GM12878 (cell line): Measurements from ENCODE around the gene NDEL1. TPM values are rescaled to one million over a fixed set of nuclear protein-coding genes. Genes with fewer than 3 reads are reported as not detected.

Experiments
- ATAC-seq: fragments of 200-7000 bp; cut with Tn5 transposase; 3 replicates; pipeline ENCODE4 v1.9.1; 2020; ENCODE audit warnings: mild to moderate bottlenecking, moderate library complexity
- BruUV-seq: library from RNA; stranded (reverse); fragments of 400-500 nt; replicated peaks from 2 replicates; lab custom pipeline; 2021; lab: Mats Ljungman, UMichigan
- CTCF ChIA-PET: fragments of 300-600 bp; sonication (Branson Sonifier 250); formaldehyde crosslinking; extraction: SDS; loops from one replicate; lab custom pipeline; 2021; ENCODE audit warnings: inconsistent platforms; lab: Yijun Ruan, JAX
- POLR2A ChIA-PET: fragments of 350-600 bp; formaldehyde crosslinking; extraction: SDS; loops from one replicate; lab custom pipeline; 2021; ENCODE audit warnings: inconsistent platforms; lab: Charles Lee
- RAD21 ChIA-PET: fragments of 300-600 bp; sonication (Branson Sonifier 250); formaldehyde crosslinking; loops from one replicate; lab custom pipeline; 2023; ENCODE audit warnings: antibody characterized with exemption; ENCODE audit not compliant: unreplicated experiment; lab: Charles Lee
- SMC1A ChIA-PET: fragments of 300-600 bp; sonication (Branson Sonifier 250); formaldehyde crosslinking; loops from one replicate; lab custom pipeline; 2023; ENCODE audit not compliant: unreplicated experiment, uncharacterized antibody; lab: Charles Lee
- DNase-seq: peaks from one replicate; pipeline ENCODE4 v3.0.0-alpha.2; 2011; ENCODE audit warnings: low read depth, low spot score
- FAIRE-seq: peaks from 3 replicates; lab custom pipeline; 2011; peaks lifted over from hg19 to GRCh38; lab: Jason Lieb, UNC
- H2AFZ ChIP-seq: 2 replicates; pipeline ENCODE4 v1.6.0; 2011; ENCODE audit warnings: low read depth, low read length, control low read depth; ENCODE audit not compliant: control insufficient read depth
- H3K27ac ChIP-seq: 2 replicates; pipeline ENCODE4 v1.5.1; 2011; ENCODE audit warnings: control low read depth; ENCODE audit not compliant: control insufficient read depth, insufficient read depth
- H3K27me3 ChIP-seq, 2 experiments: replicated peaks in 1 of 2; 2 replicates each; pipeline versions ENCODE4 v1.6.0 to v1.6.1; 2011; ENCODE audit warnings: low read length in 1 of 2; ENCODE audit not compliant: control insufficient read depth in 2 of 2, insufficient read depth in 2 of 2
- H3K36me3 ChIP-seq, 2 experiments: 2 replicates each; pipeline ENCODE4 v1.5.1; 2011; ENCODE audit warnings: low read length in 1 of 2; ENCODE audit not compliant: control insufficient read depth in 2 of 2, insufficient read depth in 2 of 2
- H3K4me1 ChIP-seq: 2 replicates; pipeline ENCODE4 v1.6.1; 2011; ENCODE audit warnings: mild to moderate bottlenecking, low read length, moderate library complexity, mixed read lengths; ENCODE audit not compliant: control insufficient read depth, insufficient read depth
- H3K4me2 ChIP-seq: 2 replicates; pipeline ENCODE4 v1.6.0; 2011; ENCODE audit warnings: control low read depth; ENCODE audit not compliant: control insufficient read depth, insufficient read depth
- H3K4me3 ChIP-seq: fragments of 200-600 bp; sonication (generic); 2 replicates; pipeline ENCODE4 v1.5.1; 2016
- H3K79me2 ChIP-seq: 2 replicates; pipeline ENCODE4 v1.6.0; 2011; ENCODE audit warnings: low read length; ENCODE audit not compliant: control insufficient read depth, insufficient read depth
- H3K9ac ChIP-seq: 2 replicates; pipeline ENCODE4 v1.8.0; 2011; ENCODE audit warnings: low read length, control low read depth, mixed read lengths; ENCODE audit not compliant: control insufficient read depth, insufficient read depth
- H3K9me3 ChIP-seq: replicated peaks from 3 replicates; pipeline ENCODE4 v1.5.1; 2011; ENCODE audit warnings: mild to moderate bottlenecking, low read length; ENCODE audit not compliant: control insufficient read depth, insufficient read depth
- H4K20me1 ChIP-seq: 2 replicates; pipeline ENCODE4 v1.6.0; 2011; ENCODE audit not compliant: control insufficient read depth, insufficient read depth
- SMAD5 ChIP-seq: IDR thresholded peaks from 2 replicates; pipeline ENCODE4 v1.6.1; 2016; ENCODE audit warnings: antibody characterized with exemption, low read depth
- SPI1 ChIP-seq: IDR thresholded peaks from 2 replicates; pipeline ENCODE4 v1.6.1; 2011; ENCODE audit warnings: low read depth, mild to moderate bottlenecking, low read length, moderate library complexity, borderline replicate concordance; ENCODE audit not compliant: insufficient read depth
- WGBS: methylation state at CpG from one replicate; pipeline ENCODE4 v1.1.6; 2016; ENCODE audit warnings: low lambda C conversion rate; ENCODE audit not compliant: insufficient replicate concordance, insufficient coverage; ENCODE audit errors: missing lambda C conversion rate; 5-methylcytosine and 5-hydroxymethylcytosine counted together
- in situ Hi-C: fragments of 300-500 bp; cut with MboI; formaldehyde crosslinking; loops from 9 replicates; pipeline ENCODE4 v1.14.3; 2018; ENCODE audit warnings: mixed read lengths
- intact Hi-C: fragments of 100-400 bp; cut with micrococcal nuclease; formaldehyde crosslinking; loops from one replicate; pipeline ENCODE4 v1.14.2; 2022; ENCODE audit not compliant: unreplicated experiment
- polyA plus RNA-seq, 11 experiments: library from polyadenylated mRNA; depleted of rRNA in 4 of 11; unstranded in 6 of 11; stranded (reverse) in 5 of 11; fragments of >200 nt; fragmentation: Nextera tagmentation in 4 of 11; fragmentation: Illumina TruSeq in 1 of 11; extraction: Ambion mirVana in 4 of 11; extraction: Trizol in 1 of 11; gene quantifications; 1 replicate in 1 of 11; 2 replicates in 10 of 11; pipeline versions ENCODE4 v1.2.1 to v1.2.3, GENCODE V29; 2011 to 2016; ENCODE audit warnings: inconsistent platforms in 2 of 11, missing spikeins in 2 of 11, low read depth in 1 of 11
- total RNA-seq, 4 experiments: library from RNA; depleted of rRNA in 3 of 4; stranded (reverse); fragments of >200 nt in 3 of 4; fragmentation: Illumina TruSeq in 1 of 4; extraction: Trizol in 1 of 4; gene quantifications; 2 replicates each; pipeline versions ENCODE4 v1.2.1 to v1.2.3, GENCODE V29; 2013 to 2021

NDEL1 gene
- total and polyA plus RNA-seq, 10 of the 15 experiments (the other 5 are each of a cell fraction or from before 2014, with no cell fraction given) = 0.72 to 41.5 (median 29.9) TPM

- Histone ChIP-seq H3K79me2 (no peaks in the 10 kb centered on the region), H3K4me1 (no peaks in the 10 kb centered on the region), H2AFZ (no peak overlapping the region), H4K20me1 (no peaks in the 10 kb centered on the region), H3K27me3 (no peaks in the 10 kb centered on the region), H3K4me2 (no peak overlapping the region), H3K27ac (no peak overlapping the region), H3K9me3 (no peaks in the 10 kb centered on the region), H3K9ac (no peak overlapping the region), H3K4me3 (no peak overlapping the region), H3K36me3 (peaks cover 6 to 22% of the 10 kb centered on the region in 2 experiments)
- no peak for ATAC-seq
- CTCF ChIA-PET = interaction anchor here (0.6 kb wide), 1 partner anchor 43 kb away, joined by 3 read pairs; no protein-coding TSS in a partner anchor
- RAD21 ChIA-PET = no interaction called here
- WGBS = 98% methylated on average over 3 of the region's 3 CpGs
- intact Hi-C loops = no loop called here
- TF ChIP-seq SMAD5 = no peak
- DNase-seq = no peak
- in situ Hi-C loops = no loop called here
- BruUV-seq = no TSS peak
- SMC1A ChIA-PET = interaction anchor here (1.4 kb wide), 1 partner anchor 16 kb away, joined by 4 read pairs; no protein-coding TSS in a partner anchor
- FAIRE-seq = no peak
- POLR2A ChIA-PET = no interaction called here
Measured at GRCh38 chr17:8453326-8453725, 17.6 kb downstream of the NDEL1 start.

GRCh38 chr17:8455665-8456209 is 20.1 kb downstream of the NDEL1 start:
- Histone ChIP-seq H3K4me2 (no peak overlapping the region), H3K36me3 (peaks cover 3 to 19% of the 10 kb centered on the region in 2 experiments), H3K4me1 (no peaks in the 10 kb centered on the region), H4K20me1 (no peaks in the 10 kb centered on the region), H3K27me3 (no peaks in the 10 kb centered on the region), H3K27ac (no peak overlapping the region), H3K9me3 (no peaks in the 10 kb centered on the region), H3K79me2 (no peaks in the 10 kb centered on the region), H2AFZ (no peak overlapping the region), H3K9ac (no peak overlapping the region), H3K4me3 (no peak overlapping the region)
- ChIA-PET SMC1A (no interaction called here), CTCF (no interaction called here), RAD21 (interaction anchor here (0.7 kb wide), 1 partner anchor 39 kb away, joined by 3 read pairs; no protein-coding TSS in a partner anchor), POLR2A (interaction anchor here (0.7 kb wide), 1 partner anchor 543 kb away, joined by 3 read pairs; no protein-coding TSS in a partner anchor)
- BruUV-seq = no TSS peak
- no peak for TF ChIP-seq SMAD5
- peak; percentile 3; the same call in 1 of the 2 replicates for TF ChIP-seq SPI1
- ATAC-seq (no peak), FAIRE-seq (no peak), DNase-seq (no peak)
- intact Hi-C loops (no loop called here), in situ Hi-C loops (no loop called here)
- 43% methylated on average over 2 of the region's 2 CpGs for WGBS
